GM18520 (cell line): ENCODE data around the gene ZNF566.

Experiments
- ATAC-seq: cut with Tn5 transposase; IDR thresholded peaks from one replicate; pipeline ENCODE4 v1.9.1; 2021; ENCODE audit not compliant: unreplicated experiment

Gene ZNF566

GRCh38 chr19:36449059-36449670 is 40.2 kb downstream of the ZNF566 start:
- ATAC-seq, result no peak

GRCh38 chr19:36441339-36441738 is 48.0 kb downstream of the ZNF566 start:
- ATAC-seq, result no peak

- ATAC-seq, result no peak
These were observed 52.8 kb downstream of the ZNF566 start for GRCh38 chr19:36436531-36436930.

GRCh38 chr19:36423925-36424324 is 65.4 kb downstream of the ZNF566 start:
- ATAC-seq, result no peak

GRCh38 chr19:36421749-36422481 is 67.4 kb downstream of the ZNF566 start:
- ATAC-seq, result no peak

- no peak for ATAC-seq
These were observed 68.2 kb downstream of the ZNF566 start for GRCh38 chr19:36420961-36421748.

- peak; percentile 81 for ATAC-seq
These were observed 70.9 kb downstream of the ZNF566 start, which contains the start of gene ZFP82 for GRCh38 chr19:36418287-36419001. ZFP82 (minus strand) TSS chr19:36418644; CDS start chr19:36409789, 8,855 bp downstream.

GRCh38 chr19:36417752-36418286 is 71.5 kb downstream of the ZNF566 start:
- no peak for ATAC-seq

GRCh38 chr19:36409841-36410240 is 79.5 kb downstream of the ZNF566 start:
- ATAC-seq, result no peak

GRCh38 chr19:36408101-36408500 is 81.3 kb downstream of the ZNF566 start:
- ATAC-seq, result no peak

- ATAC-seq, result no peak
These were observed 84.9 kb downstream of the ZNF566 start for GRCh38 chr19:36404498-36404897.

GRCh38 chr19:36401475-36401874 is 87.9 kb downstream of the ZNF566 start:
- ATAC-seq, result no peak

GRCh38 chr19:36398571-36398970 is 90.8 kb downstream of the ZNF566 start:
- ATAC-seq, result no peak
